Epithelial cell of esophagus (primary cell): ENCODE measurements around the gene PTPN1.

Experiments
- DNase-seq: peaks from one replicate; pipeline ENCODE4 v3.0.0; 2010; ENCODE audit warnings: low read depth
- H3K4me3 ChIP-seq: 2 replicates; pipeline ENCODE4 v1.5.1; 2011; ENCODE audit warnings: mild to moderate bottlenecking, low read length, control low read depth
- CTCF ChIP-seq: IDR thresholded peaks from 2 replicates; pipeline ENCODE4 v1.5.1; 2011; ENCODE audit warnings: low read depth, mild to moderate bottlenecking, low read length, control low read depth, inconsistent platforms; ENCODE audit not compliant: insufficient read depth; ENCODE audit errors: missing control alignments

Gene PTPN1

GRCh38 chr20:50607436-50607835 lies 97.3 kb downstream of the PTPN1 start:
- no peak overlapping the region for H3K4me3 ChIP-seq
- no peak for TF ChIP-seq CTCF
- DNase-seq: no peak

DNA sequence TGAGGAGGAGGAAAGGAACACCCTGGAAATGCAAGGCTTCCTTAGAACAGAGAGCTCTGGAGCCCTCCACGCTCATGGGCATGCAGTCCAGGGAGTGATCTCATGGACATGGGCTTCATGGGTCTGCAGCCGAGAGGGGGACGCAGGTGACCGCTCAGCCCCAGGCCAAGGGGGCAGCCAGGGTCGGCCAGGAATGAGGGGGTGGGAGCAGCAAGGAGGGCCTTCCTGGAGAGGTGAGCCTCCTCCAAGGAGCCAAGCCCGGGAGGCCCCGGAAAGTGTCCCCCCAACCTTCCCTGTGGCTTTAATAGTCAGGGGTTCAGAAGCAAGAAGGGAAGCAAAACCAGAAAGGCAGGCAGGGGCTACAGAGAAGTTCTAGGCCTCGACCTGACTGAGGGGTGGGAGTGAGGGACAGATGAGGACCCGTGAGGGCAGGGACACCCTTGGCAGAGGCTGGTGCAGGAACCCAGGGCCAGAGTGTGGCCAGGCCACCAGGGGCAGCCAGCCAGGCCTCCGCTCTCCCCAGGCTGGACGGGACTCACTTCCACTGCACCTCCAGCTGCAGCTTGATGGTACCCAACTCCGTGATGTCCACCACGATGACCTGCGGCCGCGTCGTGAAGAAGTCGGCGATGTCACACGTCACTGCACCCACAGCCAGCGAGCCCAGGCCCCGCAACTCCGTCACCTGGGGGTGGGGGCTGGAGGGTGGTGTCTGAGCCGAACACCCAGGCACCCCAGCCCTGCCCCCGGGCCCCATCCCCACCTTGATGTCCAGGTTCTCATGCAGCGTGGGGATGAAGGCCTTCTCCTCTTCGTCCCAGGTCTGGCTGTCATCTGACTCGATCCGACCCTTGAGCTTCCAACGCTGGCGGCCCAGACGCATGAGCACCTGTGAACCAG lies 97.9 kb downstream of the PTPN1 start:
- DNase-seq: no peak
- no peak overlapping the region for H3K4me3 ChIP-seq
- no peak for TF ChIP-seq CTCF

GRCh38 chr20:50608750-50609104 lies 98.5 kb downstream of the PTPN1 start:
- DNase-seq: no peak
- no peak overlapping the region for H3K4me3 ChIP-seq
- no peak for TF ChIP-seq CTCF

GRCh38 chr20:50609438-50609989 lies 99.3 kb downstream of the PTPN1 start:
- DNase-seq: no peak
- no peak overlapping the region for H3K4me3 ChIP-seq
- no peak for TF ChIP-seq CTCF

DNA sequence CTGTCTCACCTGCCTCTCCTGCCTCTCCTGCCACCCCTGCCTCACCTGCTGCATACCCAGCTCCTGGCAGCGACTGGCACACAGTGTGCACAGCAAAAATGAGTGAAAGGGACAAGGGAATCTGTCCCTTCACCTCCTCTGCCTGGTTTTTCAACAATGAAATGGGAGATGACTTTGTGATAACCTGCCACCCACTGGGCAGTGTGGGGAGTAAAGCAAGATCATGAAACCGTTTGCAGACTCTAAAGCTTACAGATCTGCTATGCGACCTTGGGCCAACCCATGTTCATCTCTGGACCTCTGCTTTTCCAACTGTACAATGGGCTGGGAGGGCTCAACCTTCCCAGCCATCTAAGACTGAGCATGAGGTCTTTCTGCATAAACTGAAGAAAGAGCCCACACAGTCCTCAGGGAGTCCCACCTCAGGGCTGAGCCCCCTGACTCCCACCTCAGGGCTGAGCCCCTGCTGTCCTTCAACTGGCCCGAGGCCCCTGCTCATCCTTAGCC lies 100.1 kb downstream of the PTPN1 start:
- H3K4me3 ChIP-seq: no peak overlapping the region
- TF ChIP-seq CTCF: peak; percentile 30
- DNase-seq: no peak

- no peak for TF ChIP-seq CTCF
- H3K4me3 ChIP-seq: no peak overlapping the region
- DNase-seq: no peak
Measured at GRCh38 chr20:50611128-50611810, 101.1 kb downstream of the PTPN1 start.
